Measurements from ENCODE around the gene MYOF. TPM values are rescaled to one million over a fixed set of nuclear protein-coding genes. Genes with fewer than 3 reads are reported as not detected.

Gene MYOF
- total RNA-seq, 1 experiment from 2014 or later: 242 TPM

Other genes starting within 250 kb of the MYOF start
- gene CEP55, start 14.3 kb upstream of the MYOF start, total RNA-seq (2014; rRNA removed): 99.7 and 102 TPM in 2 replicates
- not detected in 2 replicates for gene FFAR4, start 84.3 kb upstream of the MYOF start, total RNA-seq (2014; rRNA removed)
- gene RBP4, start 118.9 kb upstream of the MYOF start, total RNA-seq (2014; rRNA removed): 0.17 and 0.32 TPM in 2 replicates
- not detected in 2 replicates for gene PDE6C, start 130.2 kb upstream of the MYOF start, total RNA-seq (2014; rRNA removed)
- gene FRA10AC1, start 220.3 kb upstream of the MYOF start, total RNA-seq (2014; rRNA removed): 6.9 and 7.7 TPM in 2 replicates